HCT116 (cell line): ENCODE measurements around the gene LIMS2. TPM values are rescaled to one million over a fixed set of nuclear protein-coding genes. Genes with fewer than 3 reads are reported as not detected.

ENCODE experiments used
- ATAC-seq: fragments of 200-7000 bp; cut with Tn5 transposase; 2 replicates; pipeline ENCODE4 v1.9.1; 2020; ENCODE audit warnings: mild to moderate bottlenecking, moderate library complexity
- BruUV-seq: library from RNA; stranded (reverse); fragments of 400-500 nt; replicated peaks from 2 replicates; lab custom pipeline; 2021; lab: Mats Ljungman, UMichigan
- CTCF ChIA-PET: fragments of 300-600 bp; sonication (Branson Sonifier 250); formaldehyde crosslinking; loops from one replicate; lab custom pipeline; 2021; ENCODE audit warnings: antibody characterized with exemption; lab: Charles Lee
- POLR2A ChIA-PET: fragments of 300-600, 350-600 bp; sonication (Branson Sonifier 250); formaldehyde crosslinking; loops from one replicate; lab custom pipeline; 2021; ENCODE audit warnings: antibody characterized with exemption; lab: Charles Lee
- RAD21 ChIA-PET, 2 experiments: fragments of 300-600 bp; sonication (Branson Sonifier 250); formaldehyde crosslinking; loops; one replicate each; lab custom pipeline; 2023; ENCODE audit warnings: low total read pairs in 2 of 2; ENCODE audit not compliant: uncharacterized antibody in 2 of 2, unreplicated experiment in 2 of 2, low non-redundant PET in 1 of 2; lab: Charles Lee
- DNase-seq: peaks from one replicate; pipeline ENCODE4 v3.0.0-alpha.2; 2010; ENCODE audit warnings: low read depth, low spot score
- H2AFZ ChIP-seq: fragments of 200-600 bp; shearing (Covaris generic), sonication (generic); 2 replicates; pipeline ENCODE4 v1.6.1; 2017; ENCODE audit warnings: low read depth, mixed run types, mixed read lengths, antibody characterized with exemption, low read length; ENCODE audit not compliant: poor library complexity, severe bottlenecking
- H3K27ac ChIP-seq: 2 replicates; pipeline ENCODE4 v1.5.1; 2012; ENCODE audit warnings: low read depth, low read length
- H3K27me3 ChIP-seq: fragments of 200-600 bp; sonication (generic); 2 replicates; pipeline ENCODE4 v1.6.1; 2016; ENCODE audit warnings: mixed run types, low read length, mixed read lengths; ENCODE audit not compliant: insufficient read depth
- H3K36me3 ChIP-seq, 2 experiments: fragments of 200-500 bp in 1 of 2; fragments of 200-600 bp in 1 of 2; sonication (Bioruptor generic) in 1 of 2; sonication (generic) in 1 of 2; 2 replicates each; pipeline versions ENCODE4 v1.5.1 to v1.6.1; 2014 to 2016; ENCODE audit warnings: low read length in 2 of 2, inconsistent platforms in 1 of 2, mixed read lengths in 1 of 2, mixed run types in 1 of 2; ENCODE audit not compliant: insufficient read depth in 2 of 2, control insufficient read depth in 1 of 2
- H3K4me1 ChIP-seq, 2 experiments: fragments of 200-600 bp in 1 of 2; sonication (generic) in 1 of 2; 2 replicates each; pipeline versions ENCODE4 v1.5.1 to v1.6.1; 2012 to 2017; ENCODE audit warnings: low read length in 2 of 2, inconsistent platforms in 1 of 2, mild to moderate bottlenecking in 1 of 2, mixed read lengths in 1 of 2, mixed run types in 1 of 2, moderate library complexity in 1 of 2; ENCODE audit not compliant: insufficient read depth in 2 of 2, control insufficient read depth in 1 of 2
- H3K4me2 ChIP-seq: fragments of 200-600 bp; sonication (generic); 2 replicates; pipeline ENCODE4 v1.6.1; 2017; ENCODE audit warnings: mixed run types, low read length, mixed read lengths
- H3K4me3 ChIP-seq, 2 experiments: fragments of 200-600 bp in 1 of 2; sonication (generic) in 1 of 2; replicated peaks in 1 of 2; 2 replicates each; pipeline ENCODE4 v1.5.1; 2011 to 2016; ENCODE audit warnings: low read length in 2 of 2, control low read depth in 1 of 2, low read depth in 1 of 2, mild to moderate bottlenecking in 1 of 2, mixed read lengths in 1 of 2, mixed run types in 1 of 2
- H3K79me2 ChIP-seq: fragments of 200-600 bp; sonication (generic); 2 replicates; pipeline ENCODE4 v1.6.1; 2017; ENCODE audit warnings: mild to moderate bottlenecking, mixed run types, low read length, moderate library complexity, mixed read lengths; ENCODE audit not compliant: insufficient read depth
- H3K9ac ChIP-seq: fragments of 200-600 bp; sonication (generic); 2 replicates; pipeline ENCODE4 v1.6.1; 2016; ENCODE audit warnings: low read length, mixed read lengths
- H3K9me2 ChIP-seq: fragments of 200-600 bp; sonication (generic), shearing (Covaris generic); 2 replicates; pipeline ENCODE4 v1.6.1; 2017; ENCODE audit warnings: mixed run types, mild to moderate bottlenecking, moderate library complexity; ENCODE audit not compliant: insufficient read depth
- H3K9me3 ChIP-seq, 2 experiments: fragments of 200-500 bp in 1 of 2; fragments of 200-600 bp in 1 of 2; sonication (Bioruptor generic) in 1 of 2; sonication (generic) in 1 of 2; 2 replicates each; pipeline ENCODE4 v1.6.1; 2014 to 2017; ENCODE audit warnings: low read length in 2 of 2, mixed read lengths in 2 of 2, inconsistent platforms in 1 of 2, low read depth in 1 of 2, mild to moderate bottlenecking in 1 of 2, mixed run types in 1 of 2, moderate library complexity in 1 of 2; ENCODE audit not compliant: control insufficient read depth in 1 of 2, insufficient read depth in 1 of 2
- H4K20me1 ChIP-seq: fragments of 200-600 bp; sonication (generic), shearing (Covaris generic); 2 replicates; pipeline ENCODE4 v1.6.1; 2017; ENCODE audit warnings: mixed run types, mild to moderate bottlenecking, moderate library complexity; ENCODE audit not compliant: insufficient read depth
- ATF3 ChIP-seq: IDR thresholded peaks from 2 replicates; pipeline ENCODE4 v1.6.1; 2012
- CBX3 ChIP-seq: IDR thresholded peaks from 2 replicates; pipeline ENCODE4 v1.6.1; 2012; ENCODE audit warnings: low read depth
- CTCF ChIP-seq, 3 experiments: fragments of 200-600 bp in 1 of 3; sonication (generic) in 1 of 3; IDR thresholded peaks in 2 of 3; conservative IDR thresholded peaks in 1 of 3; 2 replicates each; pipeline ENCODE4 v1.5.1; 2012 to 2017; ENCODE audit warnings: low read depth in 2 of 3, low read length in 2 of 3, antibody characterized with exemption in 1 of 3, borderline replicate concordance in 1 of 3, control low read depth in 1 of 3, mild to moderate bottlenecking in 1 of 3, mixed read lengths in 1 of 3, mixed run types in 1 of 3, moderate library complexity in 1 of 3; ENCODE audit not compliant: insufficient read depth in 1 of 3
- ELF1 ChIP-seq: IDR thresholded peaks from 2 replicates; pipeline ENCODE4 v1.6.1; 2012; ENCODE audit warnings: low read depth, borderline replicate concordance
- EZH2 ChIP-seq: fragments of 200-600 bp; sonication (generic); IDR thresholded peaks from 2 replicates; pipeline ENCODE4 v1.6.1; 2017; ENCODE audit warnings: antibody characterized with exemption, mixed run types
- EZH2phosphoT487 ChIP-seq: fragments of 200-600 bp; IDR thresholded peaks from 2 replicates; pipeline ENCODE4 v1.6.1; 2018; ENCODE audit warnings: antibody characterized with exemption, borderline replicate concordance
- FOSL1 ChIP-seq: IDR thresholded peaks from 2 replicates; pipeline ENCODE4 v1.6.1; 2012; ENCODE audit warnings: low read depth
- POLR2A ChIP-seq: IDR thresholded peaks from 2 replicates; pipeline ENCODE4 v1.7.0; 2011; ENCODE audit warnings: borderline replicate concordance; ENCODE audit not compliant: insufficient read depth, insufficient read length; ENCODE audit errors: extremely low read depth
- POLR2AphosphoS5 ChIP-seq: IDR thresholded peaks from 2 replicates; pipeline ENCODE4 v1.6.1; 2011; ENCODE audit warnings: mild to moderate bottlenecking, low read depth, low read length, moderate library complexity
- RAD21 ChIP-seq: IDR thresholded peaks from 2 replicates; pipeline ENCODE4 v1.6.1; 2012; ENCODE audit warnings: low read depth, mild to moderate bottlenecking
- SP1 ChIP-seq: IDR thresholded peaks from 2 replicates; pipeline ENCODE4 v1.6.1; 2012; ENCODE audit warnings: low read depth
- SRF ChIP-seq: IDR thresholded peaks from 2 replicates; pipeline ENCODE4 v1.6.1; 2012; ENCODE audit warnings: low read depth
- intact Hi-C: fragments of 100-400 bp; cut with micrococcal nuclease; formaldehyde crosslinking; loops from 2 replicates; pipeline ENCODE4 v1.10.0; 2022
- total RNA-seq: library from RNA; stranded (reverse); gene quantifications from one replicate; pipeline ENCODE4 v1.2.1, GENCODE V29; 2021; ENCODE audit not compliant: unreplicated experiment
- TF ChIP-seq, protein P1 (sequence below): IDR thresholded peaks from 2 replicates; pipeline ENCODE4 v1.6.1; 2012

LIMS2 gene
- total RNA-seq, 1 experiment from 2014 or later = 3.7 TPM

DNA sequence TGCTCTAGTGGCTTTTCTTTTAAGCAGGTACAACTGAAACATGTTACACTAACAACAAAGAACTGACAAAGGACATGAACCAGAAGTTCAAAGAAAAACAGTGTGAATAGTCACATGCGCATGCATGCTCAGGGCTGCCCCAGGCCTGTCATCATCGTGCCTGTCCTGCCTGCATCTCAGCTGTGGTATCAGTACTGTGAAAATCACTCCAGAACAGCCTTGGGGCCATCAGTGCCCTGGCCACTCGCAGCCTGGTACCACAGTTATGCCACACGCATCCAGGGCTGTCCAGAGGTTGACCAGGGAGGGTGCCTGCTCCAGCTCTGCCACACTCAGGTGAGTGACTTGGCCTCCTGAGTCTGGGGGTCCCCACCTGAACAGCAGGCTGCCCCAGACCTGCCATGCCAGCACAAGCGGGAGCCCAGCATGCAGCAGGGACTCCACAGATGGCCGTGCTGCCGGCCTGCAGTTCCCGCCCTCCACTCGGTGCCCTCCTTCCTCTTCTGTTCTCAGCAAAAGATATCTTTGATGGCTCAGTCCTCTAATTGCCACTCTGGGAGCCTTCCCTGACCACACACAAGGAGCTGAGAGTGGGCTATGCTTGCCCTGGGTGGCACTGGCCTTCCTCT is 12.3 kb downstream of the LIMS2 start:
- Histone ChIP-seq H3K36me3 (no peaks in the 10 kb centered on the region), H3K9me2 (no peaks in the 10 kb centered on the region), H3K4me3 (no peak overlapping the region), H3K27ac (no peak overlapping the region), H3K9me3 (no peaks in the 10 kb centered on the region; a peak in 1 of 4 replicates), H3K27me3 (no peaks in the 10 kb centered on the region), H3K79me2 (no peaks in the 10 kb centered on the region), H2AFZ (no peak overlapping the region), H4K20me1 (no peaks in the 10 kb centered on the region), H3K9ac (no peak overlapping the region), H3K4me1 (peaks cover 0 to 8% of the 10 kb centered on the region in 2 experiments; a peak in 1 of 4 replicates), H3K4me2 (no peak overlapping the region)
- ChIA-PET RAD21 (no interaction called here), CTCF (no interaction called here), POLR2A (no interaction called here)
- TF ChIP-seq ATF3 (no peak), POLR2A (no peak), EZH2phosphoT487 (no peak), CBX3 (no peak), POLR2AphosphoS5 (no peak), SRF (no peak), RAD21 (no peak), EZH2 (no peak), SP1 (no peak)
- DNase-seq = no peak
- BruUV-seq = no TSS peak
- no peak for ATAC-seq
- intact Hi-C loops = no loop called here

GRCh38 chr2:127661949-127662510 is 13.3 kb downstream of the LIMS2 start:
- intact Hi-C loops = no loop called here
- H3K4me2 ChIP-seq = no peak overlapping the region
- BruUV-seq = no TSS peak
- no peak overlapping the region for H3K9ac ChIP-seq
- RAD21 ChIA-PET = no interaction called here
- H3K27ac ChIP-seq = no peak overlapping the region
- H3K27me3 ChIP-seq = no peaks in the 10 kb centered on the region
- H3K4me3 ChIP-seq = no peak overlapping the region
- ATAC-seq = peak; percentile 53; the same call in 1 of the 2 replicates
- H3K4me1 ChIP-seq = peaks cover 0 to 8% of the 10 kb centered on the region in 2 experiments; a peak in 1 of 4 replicates
- H3K79me2 ChIP-seq = no peaks in the 10 kb centered on the region
- TF ChIP-seq CTCF (IDR thresholded peaks at IDR 0.05 in 2 of 3, conservative IDR thresholded peaks at IDR 0.05 in 1 of 3; ENCODE audit: borderline replicate concordance in 1 of 3, insufficient read depth in 1 of 3, low read depth in 2 of 3, low read length in 2 of 3) (0 out of 6 replicates have a peak, but pooled peaks of 1 of the 3 experiments have one; percentile 9), FOSL1 (no peak), SP1 (no peak), EZH2phosphoT487 (no peak), CBX3 (no peak), ELF1 (no peak)
- TF ChIP-seq, protein P1, sequence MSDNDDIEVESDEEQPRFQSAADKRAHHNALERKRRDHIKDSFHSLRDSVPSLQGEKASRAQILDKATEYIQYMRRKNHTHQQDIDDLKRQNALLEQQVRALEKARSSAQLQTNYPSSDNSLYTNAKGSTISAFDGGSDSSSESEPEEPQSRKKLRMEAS = no peak
- TF ChIP-seq, all 23 proteins: peak for 1
- Histone ChIP-seq H3K36me3 (no peaks in the 10 kb centered on the region), H2AFZ (no peak overlapping the region), H4K20me1 (no peaks in the 10 kb centered on the region), H3K9me2 (no peaks in the 10 kb centered on the region), H3K9me3 (no peaks in the 10 kb centered on the region; a peak in 1 of 4 replicates)
- POLR2A ChIA-PET = no interaction called here
- CTCF ChIA-PET = no interaction called here
- DNase-seq = no peak
